Neural cell (in vitro differentiated cells): ENCODE data around the gene PAPPA2.

Experiments
- EP300 ChIP-seq: fragments of 450-650 bp; conservative IDR thresholded peaks from 2 replicates; pipeline ENCODE4 v1.6.1; 2014; ENCODE audit warnings: antibody characterized with exemption, mild to moderate bottlenecking, moderate library complexity; ENCODE audit not compliant: poor library complexity, severe bottlenecking
- EZH2 ChIP-seq: fragments of 200-600, 300-800 bp; shearing (Covaris generic), sonication (generic); IDR thresholded peaks from 2 replicates; pipeline ENCODE4 v1.6.1; 2014; ENCODE audit warnings: antibody characterized with exemption, low read length, borderline replicate concordance, mild to moderate bottlenecking; ENCODE audit not compliant: insufficient read depth, poor library complexity, severe bottlenecking
- MXI1 ChIP-seq: fragments of 450-650 bp; conservative IDR thresholded peaks from 2 replicates; pipeline ENCODE4 v1.6.1; 2014; ENCODE audit warnings: antibody characterized with exemption, mild to moderate bottlenecking; ENCODE audit not compliant: poor library complexity, severe bottlenecking
- RAD21 ChIP-seq: fragments of 450-650 bp; conservative IDR thresholded peaks from 2 replicates; pipeline ENCODE4 v1.6.1; 2014; ENCODE audit warnings: antibody characterized with exemption, mild to moderate bottlenecking, moderate library complexity
- SMC3 ChIP-seq: fragments of 450-650 bp; conservative IDR thresholded peaks from 2 replicates; pipeline ENCODE4 v1.6.1; 2014; ENCODE audit warnings: antibody characterized with exemption, mild to moderate bottlenecking, moderate library complexity; ENCODE audit not compliant: poor library complexity
- TAF1 ChIP-seq: IDR thresholded peaks from 2 replicates; pipeline ENCODE4 v1.6.1; 2012; ENCODE audit warnings: low read depth
- TF ChIP-seq, protein P1 (sequence below): fragments of 450-650 bp; IDR thresholded peaks from 2 replicates; pipeline ENCODE4 v1.5.1; 2014; ENCODE audit warnings: antibody characterized with exemption, mild to moderate bottlenecking, moderate library complexity; ENCODE audit not compliant: poor library complexity, severe bottlenecking

GRCh38 chr1:176542352-176542751 lies 79.4 kb downstream of the PAPPA2 start:
- TF ChIP-seq, protein P1, sequence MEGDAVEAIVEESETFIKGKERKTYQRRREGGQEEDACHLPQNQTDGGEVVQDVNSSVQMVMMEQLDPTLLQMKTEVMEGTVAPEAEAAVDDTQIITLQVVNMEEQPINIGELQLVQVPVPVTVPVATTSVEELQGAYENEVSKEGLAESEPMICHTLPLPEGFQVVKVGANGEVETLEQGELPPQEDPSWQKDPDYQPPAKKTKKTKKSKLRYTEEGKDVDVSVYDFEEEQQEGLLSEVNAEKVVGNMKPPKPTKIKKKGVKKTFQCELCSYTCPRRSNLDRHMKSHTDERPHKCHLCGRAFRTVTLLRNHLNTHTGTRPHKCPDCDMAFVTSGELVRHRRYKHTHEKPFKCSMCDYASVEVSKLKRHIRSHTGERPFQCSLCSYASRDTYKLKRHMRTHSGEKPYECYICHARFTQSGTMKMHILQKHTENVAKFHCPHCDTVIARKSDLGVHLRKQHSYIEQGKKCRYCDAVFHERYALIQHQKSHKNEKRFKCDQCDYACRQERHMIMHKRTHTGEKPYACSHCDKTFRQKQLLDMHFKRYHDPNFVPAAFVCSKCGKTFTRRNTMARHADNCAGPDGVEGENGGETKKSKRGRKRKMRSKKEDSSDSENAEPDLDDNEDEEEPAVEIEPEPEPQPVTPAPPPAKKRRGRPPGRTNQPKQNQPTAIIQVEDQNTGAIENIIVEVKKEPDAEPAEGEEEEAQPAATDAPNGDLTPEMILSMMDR = no peak
- TF ChIP-seq TAF1 = no peak
- TF ChIP-seq EP300 = no peak
- no peak for TF ChIP-seq EZH2
- no peak for TF ChIP-seq SMC3
- TF ChIP-seq MXI1 = no peak
- no peak for TF ChIP-seq RAD21
